ENCODE results near the gene VAC14. TPM values are rescaled to one million over a fixed set of nuclear protein-coding genes. Genes with fewer than 3 reads are reported as not detected.
A peak's percentile ranks its signal among the peaks of the same experiment; 100 is the strongest.

Gene VAC14
- polyA plus RNA-seq, 3 donors, result 20.7 to 49.4 (median 31.1) TPM

GRCh38 chr16:70687671-70688245 lies 113.2 kb downstream of the VAC14 start:
- Histone ChIP-seq H3K9ac (ENCODE audit: insufficient read depth, low read length, poor library complexity, severe bottlenecking) (no peak overlapping the region), H3K36me3 (replicated peaks in 1 of 2; ENCODE audit: control insufficient read depth in 1 of 2, insufficient read depth in 2 of 2, low read length in 2 of 2) (peaks cover 6 to 28% of the 10 kb centered on the region in 2 donors), H3K27ac (ENCODE audit: low read depth in 1 of 2, low read length in 2 of 2) (no peak overlapping the region), H3K4me3 (replicated peaks in 1 of 3; ENCODE audit: low read depth in 2 of 3, low read length in 3 of 3) (no peak overlapping the region), H3K4me2 (replicated peaks; ENCODE audit: extremely low read depth, low read length, poor library complexity, severe bottlenecking) (no peak overlapping the region), H4K20me1 (ENCODE audit: insufficient read depth, low read length) (peaks cover 10% of the 10 kb centered on the region), H3K9me3 (replicated peaks in 1 of 2; ENCODE audit: control insufficient read depth in 1 of 2, insufficient read depth in 1 of 2, low read length in 2 of 2) (no peaks in the 10 kb centered on the region), H3K4me1 (ENCODE audit: control insufficient read depth in 1 of 2, insufficient read depth in 2 of 2, low read length in 2 of 2) (peaks cover 4 to 10% of the 10 kb centered on the region in 2 donors), H3K79me2 (ENCODE audit: insufficient read depth, low read length) (no peaks in the 10 kb centered on the region), H3K27me3 (ENCODE audit: control insufficient read depth in 2 of 2, insufficient read depth in 2 of 2, low read length in 2 of 2) (peaks cover 4 to 21% of the 10 kb centered on the region in 2 donors), H2AFZ (ENCODE audit: insufficient read depth, low read depth, low read length, poor library complexity, severe bottlenecking) (no peak overlapping the region)
- Mint-ChIP-seq H3K9me3 (peaks cover 0 to 3% (median 2%) of the 10 kb centered on the region in 7 donors), H3K4me3 (no peak overlapping the region), H3K27ac (peak overlapping the region in 1 of 7 donors; percentile 75), H3K36me3 (peaks cover 12 to 35% of the 10 kb centered on the region in 2 donors), H3K27me3 (ENCODE audit: low read depth in 3 of 3) (peaks cover 15 to 31% (median 19%) of the 10 kb centered on the region in 3 donors), H3K4me1 (peaks cover 8% of the 10 kb centered on the region)
- TF ChIP-seq CTCF (IDR thresholded peaks at IDR 0.05), result no peak
- intact Hi-C loops (cut with micrococcal nuclease), result no loop called here
- 96% methylated on average over 18 of the region's 18 CpGs for WGBS (ENCODE audit: insufficient coverage)
- no peak for DNase-seq

GRCh38 chr16:70687102-70687511 lies 113.9 kb downstream of the VAC14 start:
- H3K9me3 Mint-ChIP-seq, result peaks cover 0 to 3% (median 2%) of the 10 kb centered on the region in 7 donors
- Histone ChIP-seq H3K79me2 (ENCODE audit: insufficient read depth, low read length) (no peaks in the 10 kb centered on the region), H3K27ac (ENCODE audit: low read depth in 1 of 2, low read length in 2 of 2) (no peak overlapping the region), H4K20me1 (ENCODE audit: insufficient read depth, low read length) (peaks cover 10% of the 10 kb centered on the region), H3K9ac (ENCODE audit: insufficient read depth, low read length, poor library complexity, severe bottlenecking) (no peak overlapping the region), H3K4me2 (replicated peaks; ENCODE audit: extremely low read depth, low read length, poor library complexity, severe bottlenecking) (no peak overlapping the region), H3K27me3 (ENCODE audit: control insufficient read depth in 2 of 2, insufficient read depth in 2 of 2, low read length in 2 of 2) (peaks cover 4 to 21% of the 10 kb centered on the region in 2 donors), H3K4me3 (replicated peaks in 1 of 3; ENCODE audit: low read depth in 2 of 3, low read length in 3 of 3) (no peak overlapping the region), H3K9me3 (replicated peaks in 1 of 2; ENCODE audit: control insufficient read depth in 1 of 2, insufficient read depth in 1 of 2, low read length in 2 of 2) (no peaks in the 10 kb centered on the region), H3K4me1 (ENCODE audit: control insufficient read depth in 1 of 2, insufficient read depth in 2 of 2, low read length in 2 of 2) (peaks cover 4 to 10% of the 10 kb centered on the region in 2 donors), H2AFZ (ENCODE audit: insufficient read depth, low read depth, low read length, poor library complexity, severe bottlenecking) (no peak overlapping the region), H3K36me3 (replicated peaks in 1 of 2; ENCODE audit: control insufficient read depth in 1 of 2, insufficient read depth in 2 of 2, low read length in 2 of 2) (peaks cover 4 to 21% of the 10 kb centered on the region in 2 donors)
- intact Hi-C loops (cut with micrococcal nuclease), result no loop called here
- TF ChIP-seq CTCF (IDR thresholded peaks at IDR 0.05), result no peak
- peaks cover 15 to 32% (median 19%) of the 10 kb centered on the region in 3 donors for H3K27me3 Mint-ChIP-seq (ENCODE audit: low read depth in 3 of 3)
- H3K27ac Mint-ChIP-seq, result peak overlapping the region in 1 of 7 donors; percentile 31
- H3K4me3 Mint-ChIP-seq, result no peak overlapping the region
- no CpG with 5 or more reads among the region's 5 CpGs for WGBS (ENCODE audit: insufficient coverage)
- DNase-seq, result no peak
- peaks cover 12 to 35% of the 10 kb centered on the region in 2 donors for H3K36me3 Mint-ChIP-seq
- peaks cover 8% of the 10 kb centered on the region for H3K4me1 Mint-ChIP-seq
